ENCODE measurements around the gene PPP1CB.
A peak's percentile ranks its signal among the peaks of the same experiment; 100 is the strongest.

PPP1CB gene

DNA sequence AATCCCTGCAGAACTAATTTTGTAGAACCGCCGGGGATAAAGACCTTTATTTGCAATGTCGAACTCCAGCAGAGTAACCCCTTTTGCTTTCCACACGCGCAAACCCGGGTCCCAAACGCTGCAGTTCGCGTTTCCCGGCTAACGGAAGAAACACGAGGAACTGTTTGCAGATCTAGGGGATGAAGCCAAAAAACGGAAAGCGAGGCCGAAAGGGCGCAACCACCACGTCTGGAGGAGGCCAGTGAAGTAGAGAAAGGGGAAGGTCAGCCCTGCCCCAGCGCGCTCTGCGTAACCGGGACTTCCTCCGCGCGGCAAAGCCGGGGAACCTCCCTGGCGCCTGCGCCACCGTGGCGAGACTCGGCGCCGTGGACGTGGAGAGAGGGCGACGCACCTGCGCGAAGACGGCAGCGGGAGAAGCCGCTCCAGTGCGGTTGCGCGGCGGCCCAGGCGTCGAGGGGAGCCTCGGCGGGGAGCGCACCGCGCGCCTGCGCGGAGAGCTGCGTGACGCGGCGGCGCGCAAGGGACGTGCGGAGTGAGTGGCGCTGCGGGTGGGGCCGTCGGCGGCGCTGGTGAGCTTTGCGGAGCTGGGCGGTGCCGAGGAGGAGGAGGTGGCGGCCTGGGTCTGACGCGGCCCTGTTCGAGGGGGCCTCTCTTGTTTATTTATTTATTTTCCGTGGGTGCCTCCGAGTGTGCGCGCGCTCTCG is at the start of gene PPP1CB:
Gene PPP1CB, plus strand, starts transcription at position 579 of the 704 bp plus-strand sequence. CDS start 295 bp downstream, outside the sequence.
- peaks cover 22 to 25% of the 10 kb centered on the region in 2 donors for H3K4me1 ChIP-seq (ENCODE audit: control insufficient read depth in 1 of 2, insufficient read depth in 2 of 2, low read length in 2 of 2)
- H3K9me3 ChIP-seq (ENCODE audit: control insufficient read depth in 1 of 2, low read length in 2 of 2): no peaks in the 10 kb centered on the region
- H3K27ac ChIP-seq (ENCODE audit: low read length): peak within 1 kb of the TSS; percentile 99
- H3K4me3 ChIP-seq (ENCODE audit: low read depth in 1 of 2, low read length in 2 of 2): peak within 1 kb of the TSS; percentile 90 to 98
- peaks cover 0 to 14% of the 10 kb centered on the region in 2 donors for H3K36me3 ChIP-seq (ENCODE audit: control insufficient read depth in 1 of 2, insufficient read depth in 2 of 2, low read length in 2 of 2)
- H3K27me3 ChIP-seq (ENCODE audit: low read depth, low read length): no peaks in the 10 kb centered on the region

DNA sequence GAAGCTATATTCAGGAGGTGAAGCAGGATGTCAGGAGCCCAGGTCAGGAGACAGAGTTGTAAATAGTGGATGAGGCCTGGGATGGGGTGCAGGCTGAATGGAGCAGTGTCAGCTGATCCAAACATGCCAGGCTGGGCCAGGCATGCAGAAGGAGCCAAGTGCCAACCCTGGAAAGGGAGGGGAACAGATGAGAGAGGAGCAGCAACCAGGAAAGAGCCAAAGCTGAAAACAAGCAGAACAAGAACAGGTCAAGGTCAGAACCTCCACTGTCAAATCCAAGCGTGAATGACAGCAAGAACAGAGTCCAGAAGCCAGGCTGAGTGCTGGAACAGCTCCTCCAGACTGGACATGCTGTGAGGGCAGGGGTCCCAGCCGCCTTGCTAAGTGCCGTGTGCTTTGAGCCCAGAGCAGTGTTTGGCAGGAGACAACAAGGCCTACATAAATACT is 49.2 kb upstream of the PPP1CB start:
- no peak overlapping the region for H3K27ac ChIP-seq (ENCODE audit: low read length)

DNA sequence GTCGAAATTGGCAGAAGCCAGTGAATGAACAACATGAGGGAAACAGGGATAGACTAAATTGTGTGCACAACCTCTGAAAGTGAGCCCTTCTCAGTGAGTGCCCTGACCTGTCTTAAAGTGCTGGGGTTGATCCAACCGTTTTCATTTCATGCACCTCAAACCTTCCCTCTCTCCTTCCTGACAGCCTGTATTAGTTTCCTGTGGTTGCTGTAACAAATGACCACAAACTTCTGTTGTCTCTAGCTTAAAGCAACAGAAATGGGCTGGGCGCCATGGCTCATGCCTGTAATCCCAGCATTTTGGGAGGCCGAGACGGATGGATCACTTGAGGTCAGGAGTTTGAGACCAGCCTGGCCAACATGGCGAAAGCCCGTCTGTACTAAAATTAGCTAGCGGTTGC is 48.8 kb upstream of the PPP1CB start:
- no peak overlapping the region for H3K4me3 ChIP-seq (ENCODE audit: low read depth in 1 of 2, low read length in 2 of 2)
- no peaks in the 10 kb centered on the region for H3K27me3 ChIP-seq (ENCODE audit: low read depth, low read length)
- peaks cover 0 to 5% of the 10 kb centered on the region in 2 donors for H3K9me3 ChIP-seq (ENCODE audit: control insufficient read depth in 1 of 2, low read length in 2 of 2)
- peaks cover 0 to 7% of the 10 kb centered on the region in 2 donors for H3K4me1 ChIP-seq (ENCODE audit: control insufficient read depth in 1 of 2, insufficient read depth in 2 of 2, low read length in 2 of 2)
- H3K36me3 ChIP-seq (ENCODE audit: control insufficient read depth in 1 of 2, insufficient read depth in 2 of 2, low read length in 2 of 2): no peaks in the 10 kb centered on the region
- no peak overlapping the region for H3K27ac ChIP-seq (ENCODE audit: low read length)

More for the DNA sequence above, 49.2 kb upstream of the PPP1CB start:
- Histone ChIP-seq H3K27me3 (ENCODE audit: low read depth, low read length) (no peaks in the 10 kb centered on the region), H3K9me3 (ENCODE audit: control insufficient read depth in 1 of 2, low read length in 2 of 2) (peaks cover 0 to 5% of the 10 kb centered on the region in 2 donors), H3K36me3 (ENCODE audit: control insufficient read depth in 1 of 2, insufficient read depth in 2 of 2, low read length in 2 of 2) (no peaks in the 10 kb centered on the region), H3K4me1 (ENCODE audit: control insufficient read depth in 1 of 2, insufficient read depth in 2 of 2, low read length in 2 of 2) (peaks cover 0 to 2% of the 10 kb centered on the region in 2 donors), H3K4me3 (ENCODE audit: low read depth in 1 of 2, low read length in 2 of 2) (no peak overlapping the region)

DNA sequence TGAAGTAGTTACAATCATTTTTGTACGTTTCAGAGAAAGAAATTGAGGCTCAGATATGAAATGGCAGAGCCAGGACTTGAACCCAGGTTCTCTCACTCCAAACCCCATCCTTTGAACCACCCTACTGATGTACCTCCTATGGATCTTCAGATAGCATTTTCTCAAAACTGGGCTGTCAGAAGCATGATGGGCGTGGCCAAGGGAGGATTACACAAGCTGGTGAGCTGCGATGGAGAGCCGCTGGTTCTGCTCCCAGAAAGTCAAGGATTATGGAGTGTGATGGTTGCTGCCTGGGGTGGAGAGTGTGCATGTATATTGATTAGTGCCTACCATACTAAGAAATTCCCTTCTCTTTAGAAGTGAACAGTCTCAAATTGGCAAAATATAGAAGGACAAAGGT is 47.0 kb upstream of the PPP1CB start:
- peaks cover 0 to 11% of the 10 kb centered on the region in 2 donors for H3K4me1 ChIP-seq (ENCODE audit: control insufficient read depth in 1 of 2, insufficient read depth in 2 of 2, low read length in 2 of 2)
- peaks cover 0 to 5% of the 10 kb centered on the region in 2 donors for H3K9me3 ChIP-seq (ENCODE audit: control insufficient read depth in 1 of 2, low read length in 2 of 2)
- no peaks in the 10 kb centered on the region for H3K27me3 ChIP-seq (ENCODE audit: low read depth, low read length)
- H3K27ac ChIP-seq (ENCODE audit: low read length): no peak overlapping the region
- H3K36me3 ChIP-seq (ENCODE audit: control insufficient read depth in 1 of 2, insufficient read depth in 2 of 2, low read length in 2 of 2): no peaks in the 10 kb centered on the region
- H3K4me3 ChIP-seq (ENCODE audit: low read depth in 1 of 2, low read length in 2 of 2): no peak overlapping the region

DNA sequence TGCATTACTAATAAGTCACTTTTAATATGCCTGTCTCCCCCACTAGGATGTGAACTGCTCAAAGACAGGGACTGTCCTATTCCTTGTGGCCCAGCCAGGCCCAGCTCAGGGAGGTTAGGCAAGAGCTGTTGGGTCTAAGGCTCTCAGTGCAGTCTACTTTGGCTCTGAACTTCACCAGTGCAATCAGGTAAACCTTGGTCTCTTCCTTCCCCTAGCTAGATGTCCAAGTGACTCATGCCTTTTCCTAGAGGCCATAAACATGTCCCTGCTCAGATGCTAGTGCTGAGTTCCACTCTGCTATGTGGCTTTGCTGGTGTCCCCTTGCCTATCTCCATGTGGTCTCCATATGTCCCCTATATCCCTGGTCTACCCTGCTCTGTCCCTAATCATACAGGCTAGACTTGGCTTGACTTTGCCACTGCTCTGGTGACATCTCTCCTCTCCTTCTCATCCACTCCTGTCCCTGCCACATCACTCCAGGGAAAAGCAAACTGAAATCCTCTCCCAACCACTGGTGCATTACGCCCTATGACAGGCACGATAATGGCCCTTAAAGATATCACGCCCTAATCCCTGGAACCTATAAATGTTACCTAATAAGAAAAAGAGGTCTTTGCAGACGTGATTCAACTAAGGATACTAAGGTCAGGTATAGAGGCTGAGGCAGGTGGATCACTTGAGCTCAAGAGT is 45.7 kb upstream of the PPP1CB start:
- Histone ChIP-seq H3K4me1 (ENCODE audit: control insufficient read depth in 1 of 2, insufficient read depth in 2 of 2, low read length in 2 of 2) (peaks cover 0 to 11% of the 10 kb centered on the region in 2 donors), H3K36me3 (ENCODE audit: control insufficient read depth in 1 of 2, insufficient read depth in 2 of 2, low read length in 2 of 2) (no peaks in the 10 kb centered on the region), H3K4me3 (ENCODE audit: low read depth in 1 of 2, low read length in 2 of 2) (no peak overlapping the region)

DNA sequence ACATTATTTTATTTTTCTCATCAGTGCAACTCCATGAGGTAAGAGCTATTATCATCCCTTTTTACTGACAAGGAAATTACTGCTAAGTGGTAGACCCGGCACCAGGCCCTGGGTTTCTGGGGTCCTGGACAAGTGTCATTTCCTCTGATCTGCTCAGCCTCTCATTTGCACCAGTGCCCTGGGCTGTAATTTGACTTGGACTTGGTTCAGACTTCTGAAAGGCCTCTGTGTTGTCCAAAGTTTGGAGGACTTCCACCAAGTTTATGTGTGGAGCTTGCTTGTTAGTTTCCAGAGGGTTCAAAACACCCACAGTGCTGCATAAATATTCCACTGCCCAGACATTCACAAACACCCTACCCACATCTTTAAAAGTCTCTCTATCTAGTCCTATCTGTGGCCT is 44.0 kb upstream of the PPP1CB start:
- Histone ChIP-seq H3K36me3 (ENCODE audit: control insufficient read depth in 1 of 2, insufficient read depth in 2 of 2, low read length in 2 of 2) (no peaks in the 10 kb centered on the region), H3K9me3 (ENCODE audit: control insufficient read depth in 1 of 2, low read length in 2 of 2) (peaks cover 0 to 5% of the 10 kb centered on the region in 2 donors), H3K4me3 (ENCODE audit: low read depth in 1 of 2, low read length in 2 of 2) (no peak overlapping the region), H3K27ac (ENCODE audit: low read length) (no peak overlapping the region), H3K4me1 (ENCODE audit: control insufficient read depth in 1 of 2, insufficient read depth in 2 of 2, low read length in 2 of 2) (peaks cover 0 to 11% of the 10 kb centered on the region in 2 donors), H3K27me3 (ENCODE audit: low read depth, low read length) (no peaks in the 10 kb centered on the region)

More for the DNA sequence above, 45.7 kb upstream of the PPP1CB start:
- no peaks in the 10 kb centered on the region for H3K27me3 ChIP-seq (ENCODE audit: low read depth, low read length)
- no peak overlapping the region for H3K27ac ChIP-seq (ENCODE audit: low read length)
- peaks cover 0 to 5% of the 10 kb centered on the region in 2 donors for H3K9me3 ChIP-seq (ENCODE audit: control insufficient read depth in 1 of 2, low read length in 2 of 2)

DNA sequence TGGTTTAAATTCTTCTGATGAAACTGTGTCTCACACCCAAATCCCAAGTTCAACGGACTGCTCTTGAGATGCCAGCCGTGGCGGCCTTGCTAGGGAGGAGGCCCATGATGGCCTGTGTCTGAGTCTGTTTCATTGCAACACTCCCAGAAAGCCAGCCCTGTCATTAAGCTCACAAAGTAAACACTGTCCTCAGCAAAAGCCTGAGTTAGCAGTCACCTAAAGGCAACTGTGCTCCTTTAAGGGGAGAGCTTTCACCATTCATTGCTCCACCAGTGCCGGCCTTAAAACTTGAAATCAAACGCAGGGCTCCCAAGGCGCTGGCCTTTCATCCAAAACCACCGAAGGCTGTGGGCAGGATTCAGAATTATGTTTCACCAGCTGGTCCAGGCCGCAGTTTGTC is 42.5 kb upstream of the PPP1CB start:
- no peaks in the 10 kb centered on the region for H3K36me3 ChIP-seq (ENCODE audit: control insufficient read depth in 1 of 2, insufficient read depth in 2 of 2, low read length in 2 of 2)
- H3K4me1 ChIP-seq (ENCODE audit: control insufficient read depth in 1 of 2, insufficient read depth in 2 of 2, low read length in 2 of 2): peaks cover 0 to 11% of the 10 kb centered on the region in 2 donors
- no peaks in the 10 kb centered on the region for H3K27me3 ChIP-seq (ENCODE audit: low read depth, low read length)
- H3K9me3 ChIP-seq (ENCODE audit: control insufficient read depth in 1 of 2, low read length in 2 of 2): peaks cover 0 to 5% of the 10 kb centered on the region in 2 donors
- H3K27ac ChIP-seq (ENCODE audit: low read length): no peak overlapping the region
- no peak overlapping the region for H3K4me3 ChIP-seq (ENCODE audit: low read depth in 1 of 2, low read length in 2 of 2)

DNA sequence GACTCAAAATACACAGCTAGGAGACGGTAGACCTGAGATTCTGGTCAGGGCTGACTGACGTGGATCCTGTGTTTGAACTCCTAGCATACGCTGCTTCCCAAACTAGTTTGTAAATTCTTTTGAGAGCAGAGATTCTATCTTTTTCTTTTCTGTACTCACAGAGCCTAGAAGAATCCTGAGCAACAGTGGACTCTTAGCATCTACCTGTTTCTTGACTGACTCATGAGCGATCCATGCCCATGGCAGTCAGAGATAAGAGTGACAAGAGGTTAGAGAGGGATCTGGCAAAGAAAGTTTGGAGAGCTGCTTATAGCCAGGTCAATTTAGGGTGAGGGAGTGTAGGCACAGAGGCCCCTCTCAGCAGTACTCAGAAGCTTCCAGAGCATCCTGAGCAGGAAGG is 41.1 kb upstream of the PPP1CB start:
- Histone ChIP-seq H3K4me3 (ENCODE audit: low read depth in 1 of 2, low read length in 2 of 2) (no peak overlapping the region), H3K36me3 (ENCODE audit: control insufficient read depth in 1 of 2, insufficient read depth in 2 of 2, low read length in 2 of 2) (no peaks in the 10 kb centered on the region), H3K27me3 (ENCODE audit: low read depth, low read length) (no peaks in the 10 kb centered on the region), H3K4me1 (ENCODE audit: control insufficient read depth in 1 of 2, insufficient read depth in 2 of 2, low read length in 2 of 2) (peaks cover 1 to 11% of the 10 kb centered on the region in 2 donors), H3K27ac (ENCODE audit: low read length) (no peak overlapping the region), H3K9me3 (ENCODE audit: control insufficient read depth in 1 of 2, low read length in 2 of 2) (peaks cover 0 to 2% of the 10 kb centered on the region in 2 donors)

DNA sequence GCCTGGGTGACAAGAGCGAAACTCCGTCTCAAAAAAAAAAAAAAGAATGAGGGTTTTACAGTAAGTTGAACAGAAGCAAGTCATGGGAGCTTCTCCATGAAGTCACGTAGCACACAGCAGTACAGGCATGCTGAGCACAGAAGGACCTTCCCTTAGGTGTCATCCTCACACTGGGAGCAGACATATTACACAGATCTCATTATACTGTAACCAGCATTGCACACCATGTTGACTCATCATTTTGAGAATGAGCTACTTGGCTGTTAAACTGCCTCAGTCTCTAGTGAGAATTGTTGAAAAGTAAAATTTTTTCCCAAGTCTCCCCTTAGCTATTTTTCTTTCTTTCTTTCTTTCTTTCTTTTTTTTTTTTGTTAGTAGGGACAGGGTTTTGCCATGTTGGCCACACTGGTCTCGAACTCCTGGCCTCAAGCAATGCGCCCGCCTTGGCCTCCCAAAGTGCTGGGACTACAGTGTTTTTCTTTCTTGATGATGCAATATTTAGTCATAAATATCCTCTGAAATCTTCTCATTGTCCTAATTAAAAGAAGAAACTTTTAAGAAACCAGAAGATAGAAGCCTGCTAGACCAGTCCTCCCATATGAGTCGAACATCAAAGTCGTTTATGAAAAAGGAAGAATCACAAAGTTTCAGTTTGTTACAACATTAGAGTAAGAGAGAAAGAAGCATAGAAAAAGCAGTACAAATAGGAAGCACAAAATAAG is 37.9 kb upstream of the PPP1CB start:
- H3K4me3 ChIP-seq (ENCODE audit: low read depth in 1 of 2, low read length in 2 of 2): no peak overlapping the region
- H3K27ac ChIP-seq (ENCODE audit: low read length): no peak overlapping the region
- H3K36me3 ChIP-seq (ENCODE audit: control insufficient read depth in 1 of 2, insufficient read depth in 2 of 2, low read length in 2 of 2): peaks cover 0 to 7% of the 10 kb centered on the region in 2 donors
- no peaks in the 10 kb centered on the region for H3K27me3 ChIP-seq (ENCODE audit: low read depth, low read length)
- H3K4me1 ChIP-seq (ENCODE audit: control insufficient read depth in 1 of 2, insufficient read depth in 2 of 2, low read length in 2 of 2): peaks cover 11 to 18% of the 10 kb centered on the region in 2 donors
- no peaks in the 10 kb centered on the region for H3K9me3 ChIP-seq (ENCODE audit: control insufficient read depth in 1 of 2, low read length in 2 of 2)

DNA sequence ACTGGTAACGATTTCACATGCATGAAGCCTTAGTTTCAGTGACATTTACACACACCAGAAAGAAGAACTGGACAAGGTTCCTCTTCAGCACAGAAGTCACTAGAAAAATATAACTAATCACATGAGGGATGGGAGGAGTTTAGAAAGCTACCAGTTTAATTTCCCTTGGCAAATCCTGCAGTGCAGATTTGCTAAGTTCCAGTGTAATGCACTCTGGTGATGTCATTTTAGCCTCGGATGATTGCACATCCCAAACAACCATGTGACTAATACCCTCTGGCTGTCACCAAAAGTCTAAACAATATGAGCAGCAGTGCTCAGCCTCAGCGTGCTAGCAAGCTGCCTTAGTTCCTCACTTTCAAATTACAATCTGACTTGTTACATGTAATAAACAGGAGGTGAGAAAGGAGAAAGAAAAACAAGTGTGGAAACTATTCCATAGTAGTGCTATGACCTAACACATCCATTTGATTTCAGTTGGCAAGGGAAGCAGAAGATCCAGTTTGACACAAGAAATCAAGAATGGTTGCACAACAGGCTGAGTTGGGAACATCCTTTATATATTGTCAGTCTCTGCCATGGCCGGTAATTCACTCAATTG is 35.3 kb upstream of the PPP1CB start:
- H3K9me3 ChIP-seq (ENCODE audit: control insufficient read depth in 1 of 2, low read length in 2 of 2): no peaks in the 10 kb centered on the region
- no peak overlapping the region for H3K4me3 ChIP-seq (ENCODE audit: low read depth in 1 of 2, low read length in 2 of 2)
- peaks cover 0 to 7% of the 10 kb centered on the region in 2 donors for H3K36me3 ChIP-seq (ENCODE audit: control insufficient read depth in 1 of 2, insufficient read depth in 2 of 2, low read length in 2 of 2)
- peak overlapping the region; percentile 82 for H3K27ac ChIP-seq (ENCODE audit: low read length)
- peaks cover 11 to 18% of the 10 kb centered on the region in 2 donors for H3K4me1 ChIP-seq (ENCODE audit: control insufficient read depth in 1 of 2, insufficient read depth in 2 of 2, low read length in 2 of 2)
- H3K27me3 ChIP-seq (ENCODE audit: low read depth, low read length): no peaks in the 10 kb centered on the region

DNA sequence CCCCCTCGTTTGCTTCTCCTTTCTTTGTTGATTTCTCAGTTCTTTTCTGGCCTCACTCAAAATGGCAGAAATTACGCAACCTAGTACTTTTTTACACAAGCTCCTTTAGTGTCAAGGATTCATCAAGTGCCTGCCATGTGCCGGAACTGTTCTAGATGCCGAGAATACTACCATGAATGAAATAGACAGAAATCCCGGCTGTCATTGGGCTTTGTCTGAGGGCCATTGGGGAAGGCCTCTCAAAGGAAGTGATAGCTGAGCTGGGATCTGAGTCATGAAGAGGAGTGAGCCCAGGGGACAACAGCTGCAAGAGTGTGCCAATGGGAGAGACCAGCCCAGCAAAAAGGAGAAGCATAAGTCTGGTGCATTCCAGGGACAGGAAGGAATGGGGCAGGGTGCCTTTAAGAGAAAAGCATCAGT is 34.3 kb upstream of the PPP1CB start:
- Histone ChIP-seq H3K36me3 (ENCODE audit: control insufficient read depth in 1 of 2, insufficient read depth in 2 of 2, low read length in 2 of 2) (peaks cover 0 to 7% of the 10 kb centered on the region in 2 donors), H3K4me3 (ENCODE audit: low read depth in 1 of 2, low read length in 2 of 2) (no peak overlapping the region), H3K4me1 (ENCODE audit: control insufficient read depth in 1 of 2, insufficient read depth in 2 of 2, low read length in 2 of 2) (peaks cover 11 to 18% of the 10 kb centered on the region in 2 donors), H3K9me3 (ENCODE audit: control insufficient read depth in 1 of 2, low read length in 2 of 2) (no peaks in the 10 kb centered on the region), H3K27ac (ENCODE audit: low read length) (peak overlapping the region; percentile 82), H3K27me3 (ENCODE audit: low read depth, low read length) (no peaks in the 10 kb centered on the region)
